Activated naive CD8-positive, alpha-beta T cell (primary cell): ENCODE measurements around the gene DHX16.

Experiments
- H3K27ac Mint-ChIP-seq: one replicate; pipeline ENCODE4 v1.8.0; 2021; ENCODE audit warnings: mixed read lengths
- H3K27me3 Mint-ChIP-seq: one replicate; pipeline ENCODE4 v1.8.0; 2021; ENCODE audit warnings: mixed read lengths
- H3K36me3 Mint-ChIP-seq: one replicate; pipeline ENCODE4 v1.8.0; 2021; ENCODE audit warnings: mixed read lengths
- H3K4me1 Mint-ChIP-seq: one replicate; pipeline ENCODE4 v1.8.0; 2021; ENCODE audit warnings: low read depth, mixed read lengths
- H3K4me3 Mint-ChIP-seq: one replicate; pipeline ENCODE4 v1.8.0; 2021; ENCODE audit warnings: mild to moderate bottlenecking, mixed read lengths
- H3K9me3 Mint-ChIP-seq: one replicate; pipeline ENCODE4 v1.8.0; 2021; ENCODE audit warnings: low read depth, mixed read lengths

DHX16 gene

GRCh38 chr6:30709101-30709868, 36.5 kb upstream of the DHX16 start:
- no peak overlapping the region for H3K27ac Mint-ChIP-seq
- H3K9me3 Mint-ChIP-seq = no peaks in the 10 kb centered on the region
- no peaks in the 10 kb centered on the region for H3K27me3 Mint-ChIP-seq
- peaks cover 35% of the 10 kb centered on the region for H3K36me3 Mint-ChIP-seq
- H3K4me3 Mint-ChIP-seq = no peak overlapping the region
- H3K4me1 Mint-ChIP-seq = peaks cover 11% of the 10 kb centered on the region

GRCh38 chr6:30707281-30707850, 34.6 kb upstream of the DHX16 start:
- Mint-ChIP-seq H3K27ac (no peak overlapping the region), H3K36me3 (peaks cover 29% of the 10 kb centered on the region), H3K9me3 (no peaks in the 10 kb centered on the region)

GRCh38 chr6:30705620-30706019, 32.8 kb upstream of the DHX16 start:
- Mint-ChIP-seq H3K4me3 (no peak overlapping the region), H3K27me3 (no peaks in the 10 kb centered on the region), H3K4me1 (no peaks in the 10 kb centered on the region), H3K9me3 (no peaks in the 10 kb centered on the region), H3K36me3 (peaks cover 19% of the 10 kb centered on the region), H3K27ac (no peak overlapping the region)

More at GRCh38 chr6:30707281-30707850, 34.6 kb upstream of the DHX16 start:
- H3K27me3 Mint-ChIP-seq = no peaks in the 10 kb centered on the region
- H3K4me3 Mint-ChIP-seq = no peak overlapping the region
- H3K4me1 Mint-ChIP-seq = peaks cover 8% of the 10 kb centered on the region

- H3K4me1 Mint-ChIP-seq = no peaks in the 10 kb centered on the region
- no peaks in the 10 kb centered on the region for H3K27me3 Mint-ChIP-seq
- no peak overlapping the region for H3K27ac Mint-ChIP-seq
- peaks cover 14% of the 10 kb centered on the region for H3K36me3 Mint-ChIP-seq
- no peaks in the 10 kb centered on the region for H3K9me3 Mint-ChIP-seq
- no peak overlapping the region for H3K4me3 Mint-ChIP-seq
Observed at GRCh38 chr6:30703821-30704220, 31.0 kb upstream of the DHX16 start.

GRCh38 chr6:30703011-30703410, 30.2 kb upstream of the DHX16 start:
- Mint-ChIP-seq H3K9me3 (no peaks in the 10 kb centered on the region), H3K27me3 (no peaks in the 10 kb centered on the region), H3K27ac (no peak overlapping the region), H3K4me3 (no peak overlapping the region), H3K4me1 (no peaks in the 10 kb centered on the region), H3K36me3 (peaks cover 14% of the 10 kb centered on the region)

GRCh38 chr6:30700340-30700739, 27.5 kb upstream of the DHX16 start:
- Mint-ChIP-seq H3K4me3 (no peak overlapping the region), H3K27me3 (no peaks in the 10 kb centered on the region), H3K36me3 (peaks cover 4% of the 10 kb centered on the region), H3K27ac (no peak overlapping the region), H3K9me3 (no peaks in the 10 kb centered on the region), H3K4me1 (no peaks in the 10 kb centered on the region)

GRCh38 chr6:30696432-30696831, 23.6 kb upstream of the DHX16 start:
- H3K4me1 Mint-ChIP-seq = peaks cover 5% of the 10 kb centered on the region
- H3K9me3 Mint-ChIP-seq = no peaks in the 10 kb centered on the region
- no peak overlapping the region for H3K27ac Mint-ChIP-seq
- H3K4me3 Mint-ChIP-seq = no peak overlapping the region
- H3K27me3 Mint-ChIP-seq = no peaks in the 10 kb centered on the region
- H3K36me3 Mint-ChIP-seq = no peaks in the 10 kb centered on the region

- Mint-ChIP-seq H3K9me3 (no peaks in the 10 kb centered on the region), H3K36me3 (no peaks in the 10 kb centered on the region), H3K27me3 (no peaks in the 10 kb centered on the region), H3K4me1 (peaks cover 42% of the 10 kb centered on the region), H3K27ac (peak overlapping the region; percentile 83), H3K4me3 (peak overlapping the region; percentile 91)
Observed at GRCh38 chr6:30691208-30691847, 18.5 kb upstream of the DHX16 start.

GRCh38 chr6:30690403-30691207, 17.8 kb upstream of the DHX16 start, which contains the start of gene NRM:
Gene NRM, minus strand, starts transcription at chr6:30690984. Its CDS starts 10 bp downstream, at chr6:30690974.
- Mint-ChIP-seq H3K4me1 (peaks cover 42% of the 10 kb centered on the region), H3K4me3 (peak within 1 kb of the TSS; percentile 91), H3K27me3 (no peaks in the 10 kb centered on the region), H3K27ac (peak within 1 kb of the TSS; percentile 84), H3K9me3 (no peaks in the 10 kb centered on the region), H3K36me3 (no peaks in the 10 kb centered on the region)

GRCh38 chr6:30689985-30690384, 17.2 kb upstream of the DHX16 start:
- peaks cover 42% of the 10 kb centered on the region for H3K4me1 Mint-ChIP-seq
- peak overlapping the region; percentile 84 for H3K27ac Mint-ChIP-seq
- H3K9me3 Mint-ChIP-seq = no peaks in the 10 kb centered on the region
- H3K36me3 Mint-ChIP-seq = peaks cover 2% of the 10 kb centered on the region
- no peaks in the 10 kb centered on the region for H3K27me3 Mint-ChIP-seq
- peak overlapping the region; percentile 91 for H3K4me3 Mint-ChIP-seq

GRCh38 chr6:30689022-30689865, 16.4 kb upstream of the DHX16 start:
- H3K27ac Mint-ChIP-seq = peak overlapping the region; percentile 84
- peaks cover 42% of the 10 kb centered on the region for H3K4me1 Mint-ChIP-seq
- no peaks in the 10 kb centered on the region for H3K9me3 Mint-ChIP-seq
- peak overlapping the region; percentile 93 for H3K4me3 Mint-ChIP-seq
- peaks cover 4% of the 10 kb centered on the region for H3K36me3 Mint-ChIP-seq
- no peaks in the 10 kb centered on the region for H3K27me3 Mint-ChIP-seq

GRCh38 chr6:30688569-30688968, 15.8 kb upstream of the DHX16 start:
- H3K4me3 Mint-ChIP-seq = peak overlapping the region; percentile 93
- no peaks in the 10 kb centered on the region for H3K9me3 Mint-ChIP-seq
- peaks cover 4% of the 10 kb centered on the region for H3K36me3 Mint-ChIP-seq
- peak overlapping the region; percentile 89 for H3K27ac Mint-ChIP-seq
- peaks cover 42% of the 10 kb centered on the region for H3K4me1 Mint-ChIP-seq
- no peaks in the 10 kb centered on the region for H3K27me3 Mint-ChIP-seq

- H3K4me1 Mint-ChIP-seq = peaks cover 42% of the 10 kb centered on the region
- H3K4me3 Mint-ChIP-seq = peak overlapping the region; percentile 93
- H3K9me3 Mint-ChIP-seq = no peaks in the 10 kb centered on the region
- peaks cover 6% of the 10 kb centered on the region for H3K36me3 Mint-ChIP-seq
- peak overlapping the region; percentile 89 for H3K27ac Mint-ChIP-seq
- no peaks in the 10 kb centered on the region for H3K27me3 Mint-ChIP-seq
Observed at GRCh38 chr6:30687659-30688431, 15.0 kb upstream of the DHX16 start.
